ENCODE results near the gene USH1G.
A peak's percentile ranks its signal among the peaks of the same experiment; 100 is the strongest.
"Not testable (repeated sequence)": the region's sequence is repeated elsewhere in the genome, so short reads cannot be mapped to it uniquely, and the experiment has no call there.

Gene USH1G

DNA sequence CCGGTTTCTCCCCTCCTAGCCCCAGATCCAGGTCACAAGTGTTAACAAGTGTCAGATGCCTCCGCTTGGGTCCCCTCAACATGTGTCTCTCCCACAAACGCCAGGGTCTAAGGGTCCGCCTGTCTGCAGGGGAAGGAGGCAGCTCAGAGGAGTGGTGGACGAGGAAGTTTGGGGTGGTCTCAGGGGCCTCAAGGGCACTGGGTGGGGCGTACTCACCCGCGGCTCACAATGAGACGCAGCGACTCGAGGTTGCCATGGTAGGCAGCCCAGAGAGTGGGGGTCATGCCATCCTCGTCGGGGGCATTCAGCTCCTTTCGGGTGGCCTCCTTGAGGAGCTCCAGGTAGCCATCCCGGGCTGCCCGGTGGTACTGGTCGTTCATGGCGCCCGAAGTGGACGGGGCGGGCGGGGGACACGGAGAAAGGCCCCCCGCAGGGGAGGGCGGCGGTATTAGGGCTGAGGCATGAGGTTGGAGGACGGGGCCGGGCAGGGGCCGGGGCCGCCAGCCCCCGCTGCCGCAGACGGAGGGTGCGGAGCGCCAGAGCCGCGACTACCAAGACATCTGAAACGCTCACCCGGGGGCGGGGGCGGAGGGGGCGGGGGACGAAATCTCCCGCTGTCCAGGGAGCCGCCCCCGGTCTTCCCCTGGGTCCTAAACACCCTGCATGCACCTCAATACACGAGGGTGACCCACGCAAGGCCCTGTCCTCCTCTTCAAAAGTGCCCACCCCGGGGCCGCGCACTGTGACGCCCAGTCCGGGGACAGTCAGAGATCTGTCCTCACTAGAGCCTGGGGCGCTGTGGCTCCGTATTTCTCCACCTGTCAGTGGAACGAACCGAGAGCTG lies at the start of gene USH1G:
Gene USH1G, minus strand, starts transcription at position 562 of the 844 bp plus-strand sequence. Its CDS starts 182 bp downstream, at position 380.
- DNase-seq (ENCODE audit: extremely low read depth in 1 of 2, low read depth in 1 of 2) = no peak

DNA sequence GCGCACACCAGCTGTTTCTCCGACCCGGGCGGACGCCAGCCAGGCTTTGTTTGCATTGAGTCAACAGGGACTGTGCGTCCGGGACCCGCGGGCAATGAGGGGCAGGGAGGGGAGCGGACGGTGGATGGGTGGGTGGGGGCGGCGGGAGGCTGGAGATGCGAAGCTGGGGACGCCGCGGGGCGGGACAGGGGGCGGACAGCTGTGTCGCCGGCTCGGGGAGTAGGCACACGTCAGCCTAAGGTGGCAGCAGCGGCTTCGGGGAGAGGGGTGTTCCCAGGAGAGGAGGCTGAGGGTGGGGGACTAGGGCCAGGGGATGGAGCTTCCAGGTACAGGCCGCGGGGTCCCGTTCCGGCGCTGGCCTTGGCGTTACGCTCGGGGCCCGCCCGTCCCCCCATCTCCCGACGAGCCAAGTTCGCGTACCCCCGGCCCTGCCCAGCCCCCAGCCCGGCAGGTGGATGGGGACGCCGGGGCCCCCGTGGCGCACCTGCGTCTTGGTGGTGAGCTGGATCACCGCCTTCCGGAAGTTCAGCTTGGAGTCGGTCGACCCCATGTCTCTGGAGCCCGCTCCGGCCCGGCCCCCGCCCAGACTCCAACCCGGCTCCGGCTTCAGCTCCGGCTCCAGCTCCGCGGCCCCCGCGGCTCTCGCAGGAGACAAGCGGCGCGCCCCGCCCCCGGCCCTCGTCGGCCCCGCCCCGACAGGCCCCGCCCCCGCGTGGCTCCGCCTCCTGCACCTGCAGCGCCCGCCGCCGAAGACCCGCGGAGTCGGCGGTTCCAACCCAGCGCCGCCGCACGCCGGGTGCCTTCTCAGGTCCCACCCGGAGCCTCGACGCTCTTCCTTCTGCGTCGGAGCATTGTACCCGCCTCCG lies 49.3 kb upstream of the USH1G start, which contains the start of gene HID1:
Gene HID1, minus strand, starts transcription at position 653 of the 866 bp plus-strand sequence. Its CDS starts 103 bp downstream, at position 550.
- DNase-seq (ENCODE audit: extremely low read depth in 1 of 2, low read depth in 1 of 2) = peak; percentile 49 to 50

DNA sequence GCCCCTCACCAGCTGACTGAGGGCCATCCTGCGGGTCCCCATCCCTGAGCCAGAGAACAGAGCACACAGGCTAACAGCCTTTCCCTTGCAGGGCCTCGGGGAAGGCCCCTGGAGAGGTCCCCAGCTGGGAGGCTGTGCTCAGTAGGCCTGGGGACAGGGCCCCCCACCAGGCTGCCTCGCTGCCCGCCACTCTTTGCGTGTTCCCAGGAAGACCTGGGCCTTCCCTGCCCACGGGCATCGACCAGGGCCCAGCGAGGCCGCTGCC lies 48.7 kb upstream of the USH1G start:
- DNase-seq (ENCODE audit: extremely low read depth in 1 of 2, low read depth in 1 of 2) = no peak

DNA sequence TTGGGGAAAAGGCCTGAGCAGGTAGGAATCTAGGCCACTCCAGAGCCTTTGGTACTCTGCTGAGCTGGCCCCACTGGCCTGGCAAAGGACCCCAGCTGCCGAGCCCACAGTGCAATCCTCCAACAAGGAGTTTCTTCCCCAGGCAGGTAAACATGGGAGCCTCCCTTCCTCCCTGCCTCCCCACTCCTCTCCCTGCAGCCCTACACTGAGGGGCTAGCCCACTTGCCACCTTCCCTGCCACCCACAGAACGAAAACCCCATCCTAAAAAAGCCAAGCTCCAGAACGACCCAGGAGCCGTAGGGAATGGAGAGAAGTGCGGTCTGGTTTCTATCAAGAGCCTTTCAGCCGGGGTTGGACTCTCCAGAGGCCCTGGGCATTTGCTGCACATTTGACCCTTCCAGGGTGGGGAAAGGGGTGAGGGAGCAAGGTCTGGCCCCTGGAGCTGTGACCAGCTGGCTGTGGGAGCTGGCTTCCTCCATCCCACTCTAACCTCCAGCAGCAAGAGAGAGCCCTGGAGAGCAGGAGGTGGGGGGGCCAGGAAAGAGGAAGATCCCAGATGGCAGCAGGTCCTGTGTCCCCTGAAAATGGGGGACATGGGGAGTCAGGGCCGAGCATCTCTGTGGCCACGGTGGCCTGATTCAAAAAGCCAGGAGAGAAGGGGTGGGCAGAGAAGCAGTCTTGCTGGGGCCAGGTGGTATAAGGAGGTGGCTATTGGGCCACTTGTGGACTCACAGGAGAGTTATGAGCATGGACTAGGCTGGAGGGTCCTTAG lies 48.2 kb upstream of the USH1G start:
- DNase-seq (ENCODE audit: extremely low read depth in 1 of 2, low read depth in 1 of 2) = no peak

DNA sequence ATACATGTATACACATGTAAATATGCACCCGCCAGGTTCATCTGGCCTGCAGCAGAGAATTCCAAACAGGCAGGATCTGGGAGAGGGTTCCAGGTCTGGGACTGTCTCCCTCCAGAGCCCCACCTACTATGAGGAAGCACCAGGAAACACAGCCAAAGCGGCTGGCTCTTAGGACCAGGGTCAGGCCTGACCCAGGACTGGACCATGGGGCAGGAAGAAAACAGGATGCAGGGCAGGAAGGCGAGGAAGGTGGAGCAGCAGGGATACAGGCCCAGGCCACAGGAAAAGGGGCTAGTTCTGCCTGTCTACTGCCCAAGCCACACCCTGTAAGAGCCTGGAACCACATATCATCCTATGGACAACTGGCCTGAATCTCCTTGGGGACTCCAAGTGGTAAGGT lies 47.3 kb upstream of the USH1G start:
- no peak for DNase-seq (ENCODE audit: extremely low read depth in 1 of 2, low read depth in 1 of 2)

DNA sequence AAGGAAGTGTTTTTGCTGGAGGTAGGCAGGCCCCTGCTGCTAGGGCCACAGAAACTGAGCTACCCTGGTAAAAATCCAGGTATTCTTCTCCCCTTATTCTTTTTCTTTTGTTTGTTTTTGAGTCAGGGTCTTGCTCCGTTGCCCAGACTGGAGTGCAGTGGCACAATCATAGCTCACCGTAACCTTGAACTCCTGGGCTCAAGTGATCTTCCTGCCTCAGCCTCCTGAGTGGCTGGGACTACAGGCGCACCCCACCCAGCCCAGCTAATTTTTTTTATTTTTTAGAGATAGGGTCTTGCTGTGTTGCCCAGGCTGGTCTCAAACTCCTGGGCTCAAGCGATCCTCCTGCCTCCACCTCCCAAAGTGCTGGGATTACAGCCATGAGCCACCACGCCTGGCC lies 46.4 kb upstream of the USH1G start:
- not testable (repeated sequence) for DNase-seq (ENCODE audit: extremely low read depth in 1 of 2, low read depth in 1 of 2)

DNA sequence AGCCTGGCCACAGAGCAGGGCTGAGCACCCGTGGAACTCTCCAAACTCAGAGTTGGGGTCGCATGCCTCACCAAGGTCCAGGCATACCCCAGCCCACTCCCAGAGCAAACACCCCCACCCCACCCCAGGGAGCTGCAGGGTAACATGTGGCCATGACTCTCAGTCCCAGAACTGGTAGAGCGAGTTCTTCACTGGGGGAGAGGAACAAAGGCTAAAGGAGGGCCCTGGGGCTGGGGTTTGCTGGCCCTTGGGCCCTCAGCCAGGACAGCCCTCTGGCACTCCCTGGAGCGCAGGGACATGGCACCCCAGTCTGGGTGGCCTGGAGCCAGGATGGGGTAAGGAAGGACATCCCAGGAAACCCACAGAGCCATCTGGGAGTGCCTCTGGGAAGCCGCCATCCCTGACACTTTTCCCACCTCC lies 45.3 kb upstream of the USH1G start:
- DNase-seq (ENCODE audit: extremely low read depth in 1 of 2, low read depth in 1 of 2) = no peak

DNA sequence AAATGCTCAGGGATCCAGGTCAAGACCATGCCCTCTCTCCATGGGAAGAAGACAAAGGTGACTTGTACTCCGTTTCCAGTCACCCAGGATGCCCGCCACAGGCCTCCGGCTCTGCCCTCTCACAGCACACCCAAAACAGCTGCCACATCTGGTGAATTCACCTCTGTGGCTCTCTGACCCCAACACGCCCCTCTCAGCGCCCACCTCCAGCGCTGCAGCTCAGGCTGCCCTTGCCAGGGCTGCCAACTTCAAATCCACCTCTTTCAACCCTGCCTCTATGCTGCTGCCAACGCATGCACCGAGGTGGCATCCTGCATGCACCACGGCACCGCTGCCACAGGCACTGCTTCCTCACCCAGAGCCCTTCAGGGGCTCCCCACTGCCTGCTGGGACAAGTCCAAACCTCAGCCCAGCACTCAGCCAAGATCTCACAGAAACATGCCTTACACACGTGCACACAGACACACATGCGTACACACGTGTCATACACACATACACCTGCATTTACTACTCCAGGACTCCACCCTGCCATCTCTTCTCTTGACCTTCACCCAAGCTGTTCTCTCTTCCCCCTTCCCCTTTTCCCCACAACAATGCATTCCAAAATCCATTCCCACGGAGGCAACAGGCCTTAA lies 42.0 kb upstream of the USH1G start:
- DNase-seq (ENCODE audit: extremely low read depth in 1 of 2, low read depth in 1 of 2) = no peak

DNA sequence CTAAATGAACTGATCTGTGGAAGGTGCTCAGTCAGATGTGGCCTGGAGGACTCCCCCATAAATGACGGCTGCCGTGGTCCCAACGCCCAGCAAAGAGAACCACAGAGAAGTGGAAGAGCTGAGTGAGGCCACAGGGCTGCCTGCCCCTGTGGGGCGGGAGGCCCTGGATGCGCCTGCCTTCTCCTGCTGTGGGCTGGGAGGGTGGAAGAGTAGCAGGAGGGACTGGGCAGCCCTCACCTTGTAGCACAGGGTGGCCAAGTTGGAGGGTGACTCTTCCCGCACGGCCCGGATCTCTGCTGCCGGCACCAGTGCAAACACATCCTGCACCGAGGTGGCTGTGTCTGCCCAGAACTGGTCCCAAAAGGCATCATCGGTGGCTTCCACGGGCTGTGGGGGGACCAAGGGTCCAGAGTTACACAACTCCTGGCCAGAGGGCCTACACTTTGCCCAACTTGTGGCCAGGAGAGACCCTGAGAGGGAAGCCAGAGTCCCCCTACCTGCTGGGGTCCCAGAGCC lies 41.2 kb upstream of the USH1G start:
- DNase-seq (ENCODE audit: extremely low read depth in 1 of 2, low read depth in 1 of 2) = no peak

DNA sequence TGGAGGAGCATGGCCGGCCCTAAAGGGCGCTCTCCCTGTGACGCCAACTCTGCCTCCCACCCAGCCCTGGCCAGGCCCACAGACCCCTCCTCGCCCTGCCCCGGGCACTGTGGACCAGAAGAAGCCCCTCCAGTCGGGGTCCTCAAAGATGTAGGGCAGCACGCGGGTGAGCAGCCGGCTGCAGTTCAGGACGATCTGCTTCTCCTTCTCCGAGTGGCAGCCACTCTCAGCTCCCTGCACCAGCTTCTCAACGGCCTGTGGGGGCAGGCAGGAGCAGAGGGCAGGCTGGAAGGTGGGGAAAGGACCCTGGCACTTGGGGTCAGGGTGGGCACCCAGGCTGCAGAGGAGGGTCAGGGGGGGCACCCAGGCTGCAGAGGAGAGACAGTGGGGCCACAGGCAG lies 40.6 kb upstream of the USH1G start:
- no peak for DNase-seq (ENCODE audit: extremely low read depth in 1 of 2, low read depth in 1 of 2)

DNA sequence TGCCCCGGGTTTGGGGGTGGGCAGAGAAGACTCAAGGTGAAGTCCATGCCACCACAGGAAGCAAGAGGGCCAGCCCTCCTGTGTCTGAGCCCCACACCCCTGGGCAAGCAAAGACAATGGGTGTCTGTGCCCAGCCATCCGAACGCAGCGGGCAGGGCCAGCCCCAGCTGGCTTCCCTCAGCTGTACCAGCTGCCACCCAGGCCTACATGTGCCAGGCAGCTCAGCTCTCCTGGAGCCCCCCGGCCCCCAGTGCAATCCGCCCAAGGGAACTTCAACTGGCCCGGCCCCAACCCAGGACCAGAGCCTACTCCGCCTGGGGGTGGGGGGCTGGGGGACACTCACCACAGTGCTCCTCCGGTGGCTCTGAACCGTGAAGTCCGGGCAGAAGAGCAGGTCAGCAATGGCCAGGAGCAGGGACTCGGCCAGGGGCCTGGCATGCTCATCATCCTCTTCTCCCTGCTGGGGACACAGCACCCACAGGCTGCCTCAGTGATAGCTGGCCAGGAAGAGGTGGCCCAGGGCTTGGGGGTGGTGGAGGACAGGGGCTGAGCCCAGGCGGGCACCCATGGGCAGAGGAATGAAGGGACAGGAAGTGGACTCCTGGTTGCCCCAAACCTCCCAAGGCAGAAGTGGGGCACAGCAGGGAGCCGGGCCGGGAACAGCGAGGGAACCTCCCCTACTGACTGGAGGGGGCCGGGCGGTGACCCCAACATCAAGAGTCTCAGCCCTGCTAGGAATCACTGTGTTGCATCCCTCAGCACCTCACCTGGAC lies 39.8 kb upstream of the USH1G start:
- DNase-seq (ENCODE audit: extremely low read depth in 1 of 2, low read depth in 1 of 2) = no peak

DNA sequence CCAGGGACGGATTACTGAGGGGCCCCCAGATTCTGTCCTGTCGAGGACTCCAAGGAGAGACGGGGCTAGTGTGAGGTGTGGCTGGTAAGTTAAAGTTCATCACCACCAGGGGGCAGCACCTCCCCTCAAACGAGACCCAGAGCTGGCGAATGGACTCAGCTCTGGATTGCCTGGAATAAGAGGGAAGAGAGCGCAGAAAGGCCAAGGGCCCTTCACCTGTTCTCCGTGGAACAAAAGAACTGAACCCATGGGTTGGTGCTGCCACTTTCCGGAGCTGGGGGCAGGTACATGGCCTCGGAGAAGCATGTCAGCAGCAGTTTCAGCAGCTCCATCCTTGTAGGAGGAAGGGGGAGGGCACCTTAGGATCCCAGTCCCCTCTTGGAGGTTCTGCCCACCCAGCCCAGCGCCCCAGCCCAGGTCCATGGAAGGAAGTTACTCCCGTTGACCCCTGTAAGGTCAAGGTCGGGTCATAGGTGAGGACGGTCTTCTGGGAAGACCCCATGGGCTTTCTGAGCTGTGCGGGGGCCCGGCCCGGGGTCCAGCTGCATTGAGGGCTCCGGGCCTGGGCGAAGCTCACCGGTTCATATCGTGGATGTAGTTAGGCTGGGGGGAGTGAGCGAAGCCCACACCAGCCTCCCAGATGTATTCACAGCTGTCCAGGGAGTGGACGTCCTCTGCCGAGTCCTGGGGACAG lies 38.7 kb upstream of the USH1G start:
- peak; percentile 51 to 72 for DNase-seq (ENCODE audit: extremely low read depth in 1 of 2, low read depth in 1 of 2)

DNA sequence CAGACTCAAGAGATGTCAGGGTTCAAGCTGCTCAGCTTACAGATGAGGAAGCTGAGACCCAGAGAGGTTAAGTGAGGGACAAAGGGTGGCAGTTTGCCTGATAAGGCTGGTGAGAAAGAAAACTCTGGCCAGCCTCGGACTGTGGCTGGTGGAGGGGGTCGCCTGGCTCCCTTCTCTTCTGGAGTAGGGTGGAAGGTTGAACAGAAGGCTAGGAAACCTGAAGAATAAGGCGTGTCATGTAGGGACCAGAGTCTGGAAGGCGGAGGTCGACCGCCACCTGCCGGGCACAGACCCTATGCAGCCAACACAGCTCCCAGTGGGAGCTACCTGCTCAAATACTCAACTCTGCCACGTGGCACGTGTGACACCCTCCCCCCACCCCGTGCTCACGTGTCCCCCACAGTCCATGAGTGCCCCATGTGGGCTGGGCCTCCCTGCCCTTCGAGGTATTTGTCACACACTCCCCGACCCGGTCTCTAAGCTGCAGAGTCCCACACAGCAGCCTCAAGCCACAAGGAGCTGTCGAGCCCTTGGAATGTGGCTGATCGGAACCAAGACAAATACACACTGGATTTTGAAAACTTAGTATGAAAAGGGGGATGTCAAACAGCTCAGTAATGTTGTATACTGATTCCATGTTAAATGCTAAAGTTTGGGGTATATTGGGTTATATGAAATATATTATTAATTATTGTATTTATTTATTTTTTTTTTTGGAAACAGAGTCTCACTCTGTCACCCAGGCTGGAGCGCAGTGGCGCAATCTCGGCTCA lies 37.7 kb upstream of the USH1G start:
- peak; percentile 22 to 43 for DNase-seq (ENCODE audit: extremely low read depth in 1 of 2, low read depth in 1 of 2)

DNA sequence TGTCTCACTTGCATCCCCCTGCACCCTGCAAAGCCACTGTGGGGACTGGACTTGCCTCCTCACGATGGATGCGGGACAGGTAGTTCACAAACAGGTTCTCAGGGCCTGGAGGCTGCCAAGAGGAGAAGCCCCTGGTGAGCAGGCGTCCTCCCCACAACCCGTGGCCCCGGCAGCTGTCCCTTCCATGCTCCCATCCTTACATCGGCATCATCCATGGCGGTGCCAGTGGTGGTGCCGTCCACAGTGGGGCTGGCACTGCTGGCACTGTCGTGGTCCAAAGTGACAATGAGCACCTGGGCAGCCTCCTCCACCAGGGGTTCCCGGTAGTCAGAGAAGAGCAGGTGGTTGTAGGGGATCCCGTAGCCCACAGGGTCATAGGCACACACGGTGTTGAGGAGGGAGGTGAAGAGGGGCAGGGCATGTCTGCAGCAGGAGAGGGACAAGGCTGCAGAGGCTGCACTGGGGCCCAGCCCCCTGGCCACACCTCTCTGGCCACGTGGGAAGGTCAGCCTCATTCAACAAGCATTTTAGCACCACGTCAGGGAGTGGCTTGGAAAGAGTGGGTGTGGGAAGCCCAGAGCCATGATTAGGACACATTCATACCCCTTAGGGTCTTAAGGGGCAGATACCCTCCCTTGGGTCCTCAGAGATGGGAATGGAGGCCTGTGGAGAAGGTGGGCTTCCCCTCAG lies 36.9 kb upstream of the USH1G start:
- DNase-seq (ENCODE audit: extremely low read depth in 1 of 2, low read depth in 1 of 2) = no peak

DNA sequence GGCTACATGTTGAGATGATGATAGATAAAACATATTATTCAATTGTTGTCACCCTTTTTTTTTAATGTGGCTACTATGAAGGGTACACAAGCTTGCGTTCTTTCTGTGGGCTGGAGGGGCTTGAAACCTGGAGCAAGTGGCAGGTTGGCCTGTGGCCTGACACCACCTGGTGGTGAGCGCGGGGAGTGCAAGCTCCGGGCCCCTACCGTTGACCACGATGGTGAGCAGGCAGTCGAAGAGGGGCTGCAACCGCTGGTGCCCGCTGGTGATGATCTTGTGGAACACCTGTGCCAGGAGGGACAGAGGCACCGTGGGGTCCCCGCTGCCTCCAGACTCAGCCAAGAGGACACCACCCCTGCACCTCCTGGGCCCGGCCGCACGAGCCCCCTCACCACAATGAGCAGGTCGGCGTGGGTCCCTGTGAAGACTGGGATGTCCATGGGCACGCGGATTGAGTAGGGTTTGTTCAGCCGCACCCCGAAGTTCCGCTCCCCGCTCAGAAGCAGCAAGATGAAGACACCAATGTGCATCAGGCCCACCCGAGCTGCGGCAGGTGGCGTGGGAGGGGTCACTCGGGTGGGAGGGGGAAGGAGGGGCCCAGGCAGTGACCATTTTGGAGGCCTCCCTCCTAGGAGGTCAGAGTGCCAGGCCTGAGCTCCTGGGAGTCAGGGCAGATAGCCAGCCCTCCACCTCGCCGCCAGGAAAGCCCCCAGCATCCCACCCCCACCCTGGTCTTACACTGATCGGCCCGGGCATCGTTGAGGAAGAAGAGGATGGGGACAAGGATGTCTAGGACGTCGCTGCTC lies 35.1 kb upstream of the USH1G start:
- peak; percentile 61 to 62 for DNase-seq (ENCODE audit: extremely low read depth in 1 of 2, low read depth in 1 of 2)

DNA sequence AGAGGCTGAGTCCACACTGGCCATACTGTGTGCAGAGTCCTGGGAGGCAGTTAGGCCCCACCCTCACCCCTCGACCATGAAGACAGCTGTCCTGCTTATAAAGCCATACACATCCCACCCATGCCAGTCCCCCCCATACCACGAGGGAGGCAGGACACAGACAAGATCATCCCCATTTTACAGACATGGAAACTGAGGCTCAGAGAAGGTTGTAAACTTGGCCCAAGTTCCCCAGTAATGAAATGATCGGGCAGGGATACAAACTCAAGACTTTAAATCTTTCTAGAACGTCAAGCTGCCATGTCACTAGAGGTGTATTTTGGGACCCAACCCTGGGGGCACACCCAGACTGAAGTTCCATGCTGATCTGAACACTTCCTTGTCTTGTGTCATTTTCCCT lies 33.0 kb upstream of the USH1G start:
- no peak for DNase-seq (ENCODE audit: extremely low read depth in 1 of 2, low read depth in 1 of 2)

Data from stimulated activated CD8-positive, alpha-beta memory T cell treated with anti-CD3 and anti-CD28 coated beads, Interleukin-7, amount 100 ng/mL, for 48 hours (primary cell).